GM21786 (cell line): ENCODE data around the gene NPIPB12.
"Not testable (repeated sequence)": the region's sequence is repeated elsewhere in the genome, so short reads cannot be mapped to it uniquely, and the experiment has no call there.

ENCODE experiments used
- ATAC-seq: cut with Tn5 transposase; IDR thresholded peaks from one replicate; pipeline ENCODE4 v1.9.1; 2021; ENCODE audit not compliant: unreplicated experiment

Gene NPIPB12

GRCh38 chr16:29506308-29506707 is at the start of gene NPIPB12:
TSS of gene NPIPB12 (minus strand) at chr16:29506408.
- ATAC-seq = not testable (repeated sequence)

GRCh38 chr16:29521520-29521919 is 15.3 kb upstream of the NPIPB12 start:
- not testable (repeated sequence) for ATAC-seq

- not testable (repeated sequence) for ATAC-seq
Measured at GRCh38 chr16:29482276-29482675, 23.9 kb downstream of the NPIPB12 start.

- ATAC-seq = not testable (repeated sequence)
Measured at GRCh38 chr16:29472065-29472464, 34.1 kb downstream of the NPIPB12 start.

- not testable (repeated sequence) for ATAC-seq
Measured at GRCh38 chr16:29469660-29470059, 36.5 kb downstream of the NPIPB12 start.

- not testable (repeated sequence) for ATAC-seq
Measured at GRCh38 chr16:29467654-29468366, 38.4 kb downstream of the NPIPB12 start.

- ATAC-seq = not testable (repeated sequence)
Measured at GRCh38 chr16:29466904-29467303, 39.3 kb downstream of the NPIPB12 start.

GRCh38 chr16:29465985-29466824 is 40.0 kb downstream of the NPIPB12 start:
- not testable (repeated sequence) for ATAC-seq

- not testable (repeated sequence) for ATAC-seq
Measured at GRCh38 chr16:29460647-29461030, 45.6 kb downstream of the NPIPB12 start.

GRCh38 chr16:29459706-29460646 is 46.2 kb downstream of the NPIPB12 start, which contains the start of gene SULT1A4:
TSS of gene SULT1A4 (plus strand) at chr16:29459913. CDS start at chr16:29461386, 1,473 bp downstream.
- ATAC-seq = not testable (repeated sequence)

- ATAC-seq = not testable (repeated sequence)
Measured at GRCh38 chr16:29457660-29458059, 48.5 kb downstream of the NPIPB12 start.

- peak; percentile 55 for ATAC-seq
Measured at GRCh38 chr16:29454828-29455227, 51.4 kb downstream of the NPIPB12 start.

- peak; percentile 83 for ATAC-seq
Measured at GRCh38 chr16:29454269-29454668, 51.9 kb downstream of the NPIPB12 start, which contains the start of the genes BOLA2 and SLX1B. TSS of gene BOLA2 (minus strand) at chr16:29454351. CDS start at chr16:29454253, 98 bp downstream. TSS of gene SLX1B (plus strand) at chr16:29454533.

- ATAC-seq = not testable (repeated sequence)
Measured at GRCh38 chr16:29453754-29454153, 52.5 kb downstream of the NPIPB12 start.
